Lung (tissue), 12 donors: ENCODE results near the gene PPP2R2C. TPM values are rescaled to one million over a fixed set of nuclear protein-coding genes. Genes with fewer than 3 reads are reported as not detected.

Experiments
- ATAC-seq: fragments of 200-7000 bp; cut with Tn5 transposase; one replicate; pipeline ENCODE4 v1.9.1; 2020; ENCODE audit warnings: moderate number of reproducible peaks; ENCODE audit not compliant: insufficient read depth, low FRiP score
- DNase-seq, 3 donors: peaks; one replicate each; pipeline ENCODE4 v3.0.0-alpha.2; 2013 to 2017
- H3K27ac ChIP-seq, 2 donors: one replicate each; pipeline ENCODE4 v1.5.1; 2013; ENCODE audit warnings: mild to moderate bottlenecking in 2 of 2, moderate library complexity in 2 of 2, control low read depth in 1 of 2, inconsistent platforms in 1 of 2, low read depth in 1 of 2, low read length in 1 of 2
- H3K27me3 ChIP-seq, 3 donors: one replicate each; pipeline ENCODE4 v1.5.1; 2013; ENCODE audit warnings: low read length in 2 of 3; ENCODE audit not compliant: control insufficient read depth in 3 of 3, insufficient read depth in 3 of 3
- H3K36me3 ChIP-seq, 4 donors: one replicate each; pipeline ENCODE4 v1.5.1; 2013; ENCODE audit warnings: low read length in 4 of 4, mild to moderate bottlenecking in 1 of 4, moderate library complexity in 1 of 4; ENCODE audit not compliant: control insufficient read depth in 4 of 4, insufficient read depth in 4 of 4
- H3K4me1 ChIP-seq, 5 donors: one replicate each; pipeline ENCODE4 v1.5.1; 2013; ENCODE audit warnings: low read length in 5 of 5, mild to moderate bottlenecking in 2 of 5, moderate library complexity in 1 of 5; ENCODE audit not compliant: control insufficient read depth in 5 of 5, insufficient read depth in 5 of 5
- H3K4me3 ChIP-seq: one replicate; pipeline ENCODE4 v1.5.1; 2013; ENCODE audit warnings: mild to moderate bottlenecking, control low read depth, moderate library complexity
- H3K9ac ChIP-seq, 2 donors: one replicate each; pipeline ENCODE4 v1.5.1; 2013; ENCODE audit warnings: low read length in 2 of 2, control low read depth in 1 of 2; ENCODE audit not compliant: insufficient read depth in 1 of 2
- H3K9me3 ChIP-seq, 4 donors: one replicate each; pipeline ENCODE4 v1.5.1; 2013; ENCODE audit warnings: low read length in 3 of 4, mild to moderate bottlenecking in 1 of 4, moderate library complexity in 1 of 4; ENCODE audit not compliant: control insufficient read depth in 4 of 4, insufficient read depth in 3 of 4
- CTCF ChIP-seq: IDR thresholded peaks from 2 replicates; pipeline ENCODE4 v1.5.1; 2012; ENCODE audit warnings: mild to moderate bottlenecking; ENCODE audit errors: control extremely low read depth, extremely low read depth
- WGBS, 2 donors: extraction: QIAGEN DNeasy Blood & Tissue Kit; methylation state at CpG; one replicate each; pipeline ENCODE4 v1.1.7; 2013; 5-methylcytosine and 5-hydroxymethylcytosine counted together
- polyA plus RNA-seq, 2 donors: library from polyadenylated mRNA; stranded (reverse); fragments of 200-250 nt; gene quantifications; one replicate each; pipeline ENCODE4 v1.2.1, GENCODE V29; 2013
- total RNA-seq, 2 donors: library from RNA; depleted of rRNA in 1 of 2; stranded (reverse); fragments of >200 nt in 1 of 2; gene quantifications; one replicate each; pipeline ENCODE4 v1.2.1, GENCODE V29; 2014 to 2021
- donor health status: control.
- donor health status: control.
- donor health status: Bipolar disorder and iron deficiency.
- donor health status: healthy.
- donor health status: DM: yes; HTN: yes; CAD: no.

The PPP2R2C gene
- total and polyA plus RNA-seq, 4 donors: 0.03 to 0.57 (median 0.04) TPM

DNA sequence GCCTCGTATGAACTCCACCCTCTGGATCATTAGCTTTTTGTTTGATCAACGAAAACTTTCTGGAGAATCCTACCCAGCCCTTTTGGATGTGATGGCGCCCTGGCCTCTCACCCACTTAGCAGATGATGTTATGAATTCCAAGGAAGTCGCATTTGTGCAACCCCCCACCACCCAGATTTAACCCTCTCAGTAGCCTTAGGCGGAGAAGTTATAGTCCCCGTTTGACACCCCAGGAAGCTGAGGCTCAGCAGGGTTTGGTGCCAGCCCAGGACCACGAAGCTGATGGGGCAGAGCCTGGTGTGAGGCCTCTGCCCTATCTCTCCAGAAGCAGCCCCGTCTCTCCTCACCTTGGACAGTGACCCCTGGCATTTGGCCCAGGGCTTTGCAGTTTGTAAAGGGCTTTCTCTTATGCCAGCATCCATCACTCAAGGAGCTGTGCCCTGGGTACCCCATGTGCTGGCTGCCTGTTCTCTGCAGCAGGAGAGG is 201.7 kb downstream of the PPP2R2C start:
- no peaks in the 10 kb centered on the region for H3K27me3 ChIP-seq
- H3K9me3 ChIP-seq: no peaks in the 10 kb centered on the region
- H3K36me3 ChIP-seq: no peaks in the 10 kb centered on the region
- H3K27ac ChIP-seq: peak overlapping the region; percentile 71 to 86
- peak; percentile 54 to 67 (median 61) for DNase-seq
- no peak for ATAC-seq
- peak overlapping the region; percentile 18 to 57 for H3K9ac ChIP-seq
- H3K4me3 ChIP-seq: peak overlapping the region; percentile 99
- peaks cover 0 to 55% (median 22%) of the 10 kb centered on the region in 5 donors for H3K4me1 ChIP-seq
- WGBS, 2 donors: 31 to 46% methylated on average over 8 of the region's 8 CpGs
- no peak for TF ChIP-seq CTCF

Other genes starting within 250 kb of the PPP2R2C start
- 10 to 100 TPM; 28.6 to 76.0 TPM for gene WFS1, start 202.8 kb downstream of the PPP2R2C start, total RNA-seq
- 10 to 100 TPM; 26.5 to 31.7 TPM for gene WFS1, start 202.8 kb downstream of the PPP2R2C start, polyA plus RNA-seq
- gene MAN2B2, start 102.6 kb upstream of the PPP2R2C start, total RNA-seq: 10 to 100 TPM; 12.2 to 36.1 TPM
- 10 to 100 TPM in 1 of 2 donors, 1 to 10 TPM in 1; 6.5 to 20.8 TPM for gene MAN2B2, start 102.6 kb upstream of the PPP2R2C start, polyA plus RNA-seq
- gene MRFAP1, start 168.1 kb upstream of the PPP2R2C start, total RNA-seq: 100 to 1,000 TPM; 193 to 244 TPM
- 100 to 1,000 TPM; 183 to 286 TPM for gene MRFAP1, start 168.1 kb upstream of the PPP2R2C start, polyA plus RNA-seq
- gene S100P, start 221.3 kb upstream of the PPP2R2C start, total RNA-seq: 10 to 100 TPM; 34.2 to 64.5 TPM
- 100 to 1,000 TPM in 1 of 2 donors, 10 to 100 TPM in 1; 38.7 to 118 TPM for gene S100P, start 221.3 kb upstream of the PPP2R2C start, polyA plus RNA-seq
- gene MRFAP1L1, start 237.3 kb upstream of the PPP2R2C start, total RNA-seq: 10 to 100 TPM; 46.1 to 75.1 TPM
- gene MRFAP1L1, start 237.3 kb upstream of the PPP2R2C start, polyA plus RNA-seq: 10 to 100 TPM; 53.7 to 58.9 TPM
- gene BLOC1S4, start 243.6 kb upstream of the PPP2R2C start, total RNA-seq: 10 to 100 TPM in 1 of 2 donors, 1 to 10 TPM in 1; 8.0 to 15.2 TPM
- 10 to 100 TPM in 1 of 2 donors, 1 to 10 TPM in 1; 9.5 to 13.7 TPM for gene BLOC1S4, start 243.6 kb upstream of the PPP2R2C start, polyA plus RNA-seq